ENCODE data around the gene EPHA6. TPM values are rescaled to one million over a fixed set of nuclear protein-coding genes. Genes with fewer than 3 reads are reported as not detected.

EPHA6 gene
- polyA plus RNA-seq, 2 of the 4 experiments (the other 2 are of a cell fraction) = 0.08 TPM

DNA sequence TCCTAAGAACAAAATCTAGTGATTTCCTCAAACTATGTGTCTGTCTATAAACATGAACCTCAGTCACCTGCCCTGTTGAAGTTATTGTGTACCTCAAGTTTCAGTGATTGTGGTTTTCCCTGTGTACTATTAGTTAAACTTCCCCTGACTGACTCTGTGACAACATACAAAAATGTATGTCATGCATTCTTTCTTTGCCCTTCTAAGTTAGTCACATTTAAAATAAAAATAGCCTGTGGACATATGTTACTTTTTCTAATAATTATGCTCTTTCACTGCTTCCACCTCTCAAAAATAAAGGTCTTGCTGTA lies 29.8 kb downstream of the EPHA6 start:
- H3K4me3 ChIP-seq = no peak overlapping the region
- no peak for TF ChIP-seq ELK1 (IDR thresholded peaks at IDR 0.05; ENCODE audit: low read depth, low read length)
- TF ChIP-seq BHLHE40 (IDR thresholded peaks at IDR 0.05; ENCODE audit: low read depth, low read length) = no peak
- TF ChIP-seq, protein P1, sequence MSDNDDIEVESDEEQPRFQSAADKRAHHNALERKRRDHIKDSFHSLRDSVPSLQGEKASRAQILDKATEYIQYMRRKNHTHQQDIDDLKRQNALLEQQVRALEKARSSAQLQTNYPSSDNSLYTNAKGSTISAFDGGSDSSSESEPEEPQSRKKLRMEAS (IDR thresholded peaks at IDR 0.05) = no peak
- no peak for TF ChIP-seq HEYL (CRISPR knock-in tag; IDR thresholded peaks at IDR 0.05)
- TF ChIP-seq POLR2A (IDR thresholded peaks at IDR 0.05; ENCODE audit: low read length) = no peak
- TF ChIP-seq SMC3 (IDR thresholded peaks at IDR 0.05) = no peak
- no peak for TF ChIP-seq ZSCAN20 (CRISPR knock-in tag; IDR thresholded peaks at IDR 0.05)
- no peak for TF ChIP-seq CBX2 (IDR thresholded peaks at IDR 0.05; ENCODE audit: borderline replicate concordance, low read depth)
- TF ChIP-seq MYC (IDR thresholded peaks at IDR 0.05; ENCODE audit: borderline replicate concordance, low read length) = no peak
- no peak for TF ChIP-seq HOXB13 (CRISPR knock-in tag; IDR thresholded peaks at IDR 0.05; ENCODE audit: low read depth)
- TF ChIP-seq, protein P2, sequence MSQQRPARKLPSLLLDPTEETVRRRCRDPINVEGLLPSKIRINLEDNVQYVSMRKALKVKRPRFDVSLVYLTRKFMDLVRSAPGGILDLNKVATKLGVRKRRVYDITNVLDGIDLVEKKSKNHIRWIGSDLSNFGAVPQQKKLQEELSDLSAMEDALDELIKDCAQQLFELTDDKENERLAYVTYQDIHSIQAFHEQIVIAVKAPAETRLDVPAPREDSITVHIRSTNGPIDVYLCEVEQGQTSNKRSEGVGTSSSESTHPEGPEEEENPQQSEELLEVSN (IDR thresholded peaks at IDR 0.05; ENCODE audit: borderline replicate concordance, low read depth) = no peak
- CTCF ChIA-PET = no interaction called here
- no peak for ATAC-seq
- no peak for DNase-seq (ENCODE audit: low read depth in 1 of 2, low spot score in 1 of 2)
- H3K4me2 ChIP-seq = no peak overlapping the region
- POLR2A ChIA-PET = no interaction called here
- H3K9me3 ChIP-seq = no peaks in the 10 kb centered on the region
- no peak overlapping the region for H3K27ac ChIP-seq
- FAIRE-seq = no peak
- H3K4me1 ChIP-seq = no peaks in the 10 kb centered on the region

DNA sequence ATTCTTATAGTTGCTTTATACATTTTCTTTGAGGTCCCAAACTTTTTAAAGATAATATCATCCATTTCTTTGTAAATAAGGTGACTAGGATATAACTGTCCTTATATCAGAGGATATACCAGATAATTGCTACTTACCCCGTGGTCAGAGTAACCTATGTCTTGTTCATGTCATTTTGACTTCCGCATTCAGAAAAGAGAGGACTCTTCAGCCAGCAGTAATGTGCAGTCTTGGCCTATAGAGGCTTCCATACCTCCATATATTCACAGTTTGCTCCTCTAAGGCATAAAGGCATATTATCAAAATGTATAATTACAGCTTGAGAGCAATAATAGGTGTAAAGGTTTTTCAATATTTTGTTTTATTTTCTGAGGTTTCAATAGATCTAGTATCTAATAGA lies 38.5 kb downstream of the EPHA6 start:
- FAIRE-seq = no peak
- no peak for DNase-seq (ENCODE audit: low read depth in 1 of 2, low spot score in 1 of 2)
- Histone ChIP-seq H3K9me3 (no peaks in the 10 kb centered on the region), H3K27ac (no peak overlapping the region), H3K4me1 (no peaks in the 10 kb centered on the region), H3K4me2 (no peak overlapping the region), H3K4me3 (no peak overlapping the region)
- ChIA-PET CTCF (no interaction called here), POLR2A (no interaction called here)
- ATAC-seq = no peak
- WGBS (ENCODE audit: missing lambda C conversion rate) = 18% methylated on average over 2 of the region's 2 CpGs
- TF ChIP-seq ZNF302 (CRISPR knock-in tag; IDR thresholded peaks at IDR 0.05) = no peak
- no peak for TF ChIP-seq HOXA7 (CRISPR knock-in tag; IDR thresholded peaks at IDR 0.05)
- no peak for TF ChIP-seq GATA3 (IDR thresholded peaks at IDR 0.05; ENCODE audit: borderline replicate concordance)
- no peak for TF ChIP-seq RFX5 (IDR thresholded peaks at IDR 0.05)
- TF ChIP-seq, protein P3, sequence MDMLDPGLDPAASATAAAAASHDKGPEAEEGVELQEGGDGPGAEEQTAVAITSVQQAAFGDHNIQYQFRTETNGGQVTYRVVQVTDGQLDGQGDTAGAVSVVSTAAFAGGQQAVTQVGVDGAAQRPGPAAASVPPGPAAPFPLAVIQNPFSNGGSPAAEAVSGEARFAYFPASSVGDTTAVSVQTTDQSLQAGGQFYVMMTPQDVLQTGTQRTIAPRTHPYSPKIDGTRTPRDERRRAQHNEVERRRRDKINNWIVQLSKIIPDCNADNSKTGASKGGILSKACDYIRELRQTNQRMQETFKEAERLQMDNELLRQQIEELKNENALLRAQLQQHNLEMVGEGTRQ (IDR thresholded peaks at IDR 0.05) = no peak
- no peak for TF ChIP-seq RCOR1 (IDR thresholded peaks at IDR 0.05; ENCODE audit: low read depth, low read length)
- no peak for TF ChIP-seq RNF2 (IDR thresholded peaks at IDR 0.05; ENCODE audit: borderline replicate concordance, low read depth)
- no peak for TF ChIP-seq SMC3 (IDR thresholded peaks at IDR 0.05)
- TF ChIP-seq JUN (IDR thresholded peaks at IDR 0.05) = no peak
- no peak for TF ChIP-seq NR3C1 (IDR thresholded peaks at IDR 0.05)
- no peak for TF ChIP-seq HES2 (IDR thresholded peaks at IDR 0.05)
- no peak for TF ChIP-seq RAD21 (conservative IDR thresholded peaks at IDR 0.05 in 1 of 2, IDR thresholded peaks at IDR 0.05 in 1 of 2)
- no peak for TF ChIP-seq NPAS2 (CRISPR knock-in tag; IDR thresholded peaks at IDR 0.05; ENCODE audit: borderline replicate concordance)
- no peak for TF ChIP-seq NFE2L2 (conservative IDR thresholded peaks at IDR 0.05; ENCODE audit: low read length)

DNA sequence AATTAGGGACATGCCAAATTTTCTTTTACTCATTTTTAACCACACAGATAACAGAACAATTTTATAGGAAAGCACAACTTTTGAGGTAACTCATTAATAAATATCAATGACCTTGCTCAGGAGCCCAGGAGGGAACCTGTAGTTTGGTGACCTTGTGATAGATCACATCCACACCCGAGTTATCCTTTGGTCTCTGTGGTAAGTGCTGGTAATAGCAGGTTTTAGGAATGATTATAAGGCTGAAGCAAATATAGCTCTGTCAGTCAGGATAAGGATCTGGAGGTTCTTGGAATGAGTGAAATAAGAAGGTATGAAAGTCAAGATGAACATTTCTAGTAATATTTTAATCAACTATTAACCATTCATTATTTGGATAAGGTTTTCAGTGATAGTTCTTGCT lies 46.5 kb downstream of the EPHA6 start:
- TF ChIP-seq ZSCAN20 (CRISPR knock-in tag; IDR thresholded peaks at IDR 0.05) (no peak), JUNB (IDR thresholded peaks at IDR 0.05) (no peak), CTCF (IDR thresholded peaks at IDR 0.05) (no peak), ZNF302 (CRISPR knock-in tag; IDR thresholded peaks at IDR 0.05) (no peak), RFX5 (IDR thresholded peaks at IDR 0.05) (no peak), HDAC2 (IDR thresholded peaks at IDR 0.05) (no peak), RCOR1 (IDR thresholded peaks at IDR 0.05; ENCODE audit: low read depth, low read length) (no peak)
- H3K27ac ChIP-seq = no peak overlapping the region
- FAIRE-seq (no peak), DNase-seq (ENCODE audit: low read depth in 1 of 2, low spot score in 1 of 2) (no peak), ATAC-seq (no peak)
- CTCF ChIA-PET = no interaction called here
- H3K4me3 ChIP-seq = no peak overlapping the region
- POLR2A ChIA-PET = no interaction called here
- 17% methylated on average over 1 of the region's 1 CpG for WGBS (ENCODE audit: missing lambda C conversion rate)
- H3K9me3 ChIP-seq = no peaks in the 10 kb centered on the region
- no peak overlapping the region for H3K4me2 ChIP-seq
- no peaks in the 10 kb centered on the region for H3K4me1 ChIP-seq

All from A549 (cell line).